Epithelial cell of proximal tubule (primary cell): ENCODE results near the gene FAAP20. TPM values are rescaled to one million over a fixed set of nuclear protein-coding genes. Genes with fewer than 3 reads are reported as not detected.

Experiments
- DNase-seq: peaks from one replicate; pipeline ENCODE4 v3.0.0-alpha.2; 2011; ENCODE audit warnings: low read depth
- H3K4me3 ChIP-seq: 2 replicates; pipeline ENCODE4 v1.5.1; 2011; ENCODE audit warnings: low read depth, mild to moderate bottlenecking, low read length
- CTCF ChIP-seq: conservative IDR thresholded peaks from 2 replicates; pipeline ENCODE4 v1.5.1; 2012; ENCODE audit warnings: low read depth, mild to moderate bottlenecking, low read length
- total RNA-seq: library from RNA; depleted of rRNA; stranded (reverse); fragments of >200 nt; gene quantifications from 2 replicates; pipeline ENCODE4 v1.2.3, GENCODE V29; 2015

Gene FAAP20
- total RNA-seq, 1 donor from 2014 or later: 40.0 TPM

GRCh38 chr1:2181271-2181670, 13.3 kb downstream of the FAAP20 start:
- TF ChIP-seq CTCF: no peak
- DNase-seq: no peak
- no peak overlapping the region for H3K4me3 ChIP-seq

DNA sequence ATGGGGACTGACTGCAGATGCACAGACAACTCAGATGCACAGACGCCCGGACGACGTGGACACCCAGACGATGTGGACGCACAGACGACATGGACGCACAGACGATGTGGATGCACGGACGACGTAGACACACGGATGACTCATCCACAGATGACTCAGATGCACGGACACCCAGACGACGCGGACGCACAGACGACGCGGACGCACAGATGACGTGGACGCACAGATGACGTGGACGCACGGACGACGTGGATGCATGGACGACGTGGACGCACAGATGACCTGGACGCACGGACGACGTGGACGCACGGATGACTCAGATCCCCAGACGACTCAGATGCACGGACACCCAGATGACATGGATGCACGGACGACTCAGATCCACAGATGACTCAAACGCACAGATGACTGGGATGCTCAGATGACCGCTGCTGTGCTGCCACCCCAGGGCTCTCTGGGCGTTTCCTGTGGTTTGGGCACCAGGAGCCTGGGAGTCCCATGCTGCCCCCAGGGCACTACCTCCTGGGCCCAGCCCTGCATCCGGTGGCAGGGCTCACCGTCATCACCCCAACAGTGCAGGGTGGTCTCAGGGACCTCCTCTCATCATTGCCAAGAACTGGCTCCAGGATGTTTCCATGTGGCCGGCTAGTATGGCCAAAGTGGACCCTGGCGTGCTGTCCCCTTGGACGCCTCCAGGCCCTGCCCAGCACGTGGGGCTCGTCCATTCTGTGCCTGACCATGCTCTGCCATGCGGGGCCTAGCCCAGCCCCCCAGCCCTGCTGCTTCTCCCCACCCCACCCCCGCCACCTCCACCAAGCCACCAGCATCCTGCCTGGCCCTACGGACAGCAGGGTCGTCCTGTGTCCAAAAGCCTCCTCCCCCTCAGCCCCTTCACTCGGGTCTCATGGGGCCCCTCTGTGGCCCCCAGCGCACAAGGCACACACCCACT, 14.0 kb downstream of the FAAP20 start:
- no peak overlapping the region for H3K4me3 ChIP-seq
- DNase-seq: no peak
- no peak for TF ChIP-seq CTCF

GRCh38 chr1:2179283-2180013, 15.1 kb downstream of the FAAP20 start:
- no peak overlapping the region for H3K4me3 ChIP-seq
- no peak for TF ChIP-seq CTCF
- no peak for DNase-seq

- no peak for TF ChIP-seq CTCF
- no peak for DNase-seq
These were observed 15.7 kb downstream of the FAAP20 start for GRCh38 chr1:2178875-2179274.

GRCh38 chr1:2177946-2178538, 16.5 kb downstream of the FAAP20 start:
- no peak for TF ChIP-seq CTCF

More at GRCh38 chr1:2178875-2179274, 15.7 kb downstream of the FAAP20 start:
- no peak overlapping the region for H3K4me3 ChIP-seq

GRCh38 chr1:2177541-2177940, 17.0 kb downstream of the FAAP20 start:
- DNase-seq: no peak
- no peak overlapping the region for H3K4me3 ChIP-seq
- TF ChIP-seq CTCF: no peak

More at GRCh38 chr1:2177946-2178538, 16.5 kb downstream of the FAAP20 start:
- DNase-seq: no peak
- no peak overlapping the region for H3K4me3 ChIP-seq
